Endothelial cell of umbilical vein (primary cell): ENCODE measurements around the gene DEUP1. TPM values are rescaled to one million over a fixed set of nuclear protein-coding genes. Genes with fewer than 3 reads are reported as not detected.

Experiments used
- BruUV-seq: library from RNA; stranded (reverse); fragments of 400-500 nt; replicated peaks from 2 replicates; lab custom pipeline; 2021; lab: Mats Ljungman, UMichigan
- CTCF ChIA-PET: fragments of 300-600, 350-600 bp; sonication (Branson Sonifier 250); formaldehyde crosslinking; loops from one replicate; lab custom pipeline; 2021; ENCODE audit warnings: antibody characterized with exemption, inconsistent platforms; lab: Charles Lee
- POLR2A ChIA-PET: fragments of 300-600, 350-600 bp; sonication (Branson Sonifier 250); formaldehyde crosslinking; loops from one replicate; lab custom pipeline; 2021; ENCODE audit warnings: antibody characterized with exemption, inconsistent platforms; lab: Charles Lee
- DNase-seq: peaks from one replicate; pipeline ENCODE4 v3.0.0-alpha.2; 2011; ENCODE audit warnings: low read depth, low spot score
- FAIRE-seq: peaks from 2 replicates; lab custom pipeline; 2011; peaks lifted over from hg19 to GRCh38; lab: Jason Lieb, UNC
- H2AFZ ChIP-seq: 2 replicates; pipeline ENCODE4 v1.6.0; 2012; ENCODE audit warnings: low read depth, low read length, control low read depth, inconsistent platforms
- H3K27ac ChIP-seq: 2 replicates; pipeline ENCODE4 v1.5.1; 2011; ENCODE audit warnings: low read depth, mild to moderate bottlenecking, control low read depth, low read length, moderate library complexity; ENCODE audit not compliant: insufficient read depth
- H3K27me3 ChIP-seq, 2 experiments: 2 replicates each; pipeline versions ENCODE4 v1.6.0 to v1.6.1; 2011; ENCODE audit warnings: low read length in 2 of 2, mixed read lengths in 1 of 2; ENCODE audit not compliant: control insufficient read depth in 2 of 2, insufficient read depth in 2 of 2
- H3K36me3 ChIP-seq, 2 experiments: 2 replicates in 1 of 2; 3 replicates in 1 of 2; pipeline ENCODE4 v1.5.1; 2011; ENCODE audit warnings: low read length in 2 of 2, mild to moderate bottlenecking in 1 of 2, moderate library complexity in 1 of 2; ENCODE audit not compliant: control insufficient read depth in 2 of 2, insufficient read depth in 2 of 2; ENCODE audit errors: extremely low read depth in 1 of 2
- H3K4me1 ChIP-seq: 3 replicates; pipeline ENCODE4 v1.5.1; 2011; ENCODE audit warnings: mild to moderate bottlenecking, low read length; ENCODE audit not compliant: control insufficient read depth, insufficient read depth; ENCODE audit errors: extremely low read depth
- H3K4me2 ChIP-seq: 2 replicates; pipeline ENCODE4 v1.6.1; 2011; ENCODE audit warnings: low read length, control low read depth, mixed read lengths; ENCODE audit not compliant: insufficient read depth
- H3K4me3 ChIP-seq, 3 experiments: fragments of 200-600 bp in 1 of 3; sonication (generic), shearing (Covaris generic) in 1 of 3; replicated peaks in 1 of 3; 2 replicates each; pipeline ENCODE4 v1.5.1; 2011 to 2016; ENCODE audit warnings: control low read depth in 3 of 3, low read length in 3 of 3, mild to moderate bottlenecking in 2 of 3, inconsistent platforms in 1 of 3, low read depth in 1 of 3, moderate library complexity in 1 of 3; ENCODE audit not compliant: insufficient read depth in 1 of 3
- H3K79me2 ChIP-seq: 2 replicates; pipeline ENCODE4 v1.6.0; 2012; ENCODE audit warnings: low read length, inconsistent platforms; ENCODE audit not compliant: control insufficient read depth, insufficient read depth
- H3K9ac ChIP-seq: replicated peaks from 2 replicates; pipeline ENCODE3; 2011; ENCODE audit warnings: low read length, control low read depth; ENCODE audit not compliant: insufficient read depth; ENCODE audit errors: extremely low read depth
- H3K9me1 ChIP-seq: replicated peaks from 3 replicates; pipeline ENCODE4 v1.6.0; 2011; ENCODE audit warnings: mild to moderate bottlenecking, low read length; ENCODE audit not compliant: control insufficient read depth, insufficient read depth; ENCODE audit errors: extremely low read depth
- H3K9me3 ChIP-seq: replicated peaks from 2 replicates; pipeline ENCODE4 v1.5.1; 2012; ENCODE audit warnings: low read length, inconsistent platforms; ENCODE audit not compliant: control insufficient read depth, insufficient read depth
- H4K20me1 ChIP-seq: replicated peaks from 2 replicates; pipeline ENCODE3; 2011; ENCODE audit warnings: mild to moderate bottlenecking, low read length; ENCODE audit not compliant: control insufficient read depth, insufficient read depth; ENCODE audit errors: extremely low read depth
- EZH2 ChIP-seq: IDR thresholded peaks from 2 replicates; pipeline ENCODE4 v1.6.1; 2012; ENCODE audit warnings: borderline replicate concordance, low read depth, mild to moderate bottlenecking, moderate library complexity, low read length, inconsistent platforms; ENCODE audit not compliant: severe bottlenecking
- FOS ChIP-seq: IDR thresholded peaks from 2 replicates; pipeline ENCODE4 v1.6.1; 2011; ENCODE audit warnings: mild to moderate bottlenecking, low read length, moderate library complexity, borderline replicate concordance; ENCODE audit not compliant: insufficient read depth
- JUN ChIP-seq: IDR thresholded peaks from 2 replicates; pipeline ENCODE4 v1.6.1; 2011; ENCODE audit warnings: borderline replicate concordance, low read depth; ENCODE audit not compliant: insufficient read length, insufficient read depth
- MYC ChIP-seq: IDR thresholded peaks from one replicate; pipeline ENCODE4 v1.6.1; 2011; ENCODE audit warnings: mild to moderate bottlenecking, low read depth, low read length
- POLR2A ChIP-seq: IDR thresholded peaks from 2 replicates; pipeline ENCODE4 v1.6.1; 2012; ENCODE audit warnings: low read depth, mild to moderate bottlenecking, control low read depth, low read length
- POLR2AphosphoS5 ChIP-seq: IDR thresholded peaks from 2 replicates; pipeline ENCODE4 v1.6.1; 2012; ENCODE audit warnings: low read depth, mild to moderate bottlenecking, control low read depth, low read length, moderate library complexity; ENCODE audit not compliant: insufficient read depth
- dilution Hi-C: fragments of 300-500 bp; cut with MboI; formaldehyde crosslinking; loops from one replicate; pipeline ENCODE4 v1.15.0; 2019; ENCODE audit warnings: low sequenced_read_pairs; ENCODE audit not compliant: extremely low pct_ligation_motif_present
- intact Hi-C: fragments of 100-400 bp; cut with micrococcal nuclease; formaldehyde crosslinking; loops from one replicate; pipeline ENCODE4 v1.10.0; 2022
- polyA plus RNA-seq, 4 experiments: library from polyadenylated mRNA; depleted of rRNA in 3 of 4; stranded (reverse) in 3 of 4; unstranded in 1 of 4; fragments of >200 nt; gene quantifications; 2 replicates each; pipeline versions ENCODE4 v1.2.1 to v1.2.3, GENCODE V29; 2011 to 2012; ENCODE audit warnings: missing spikeins in 1 of 4
- total RNA-seq: library from RNA; stranded (reverse); gene quantifications from 2 replicates; pipeline ENCODE4 v1.2.3, GENCODE V29; 2021
- TF ChIP-seq, protein P1 (sequence below), 2 donors: IDR thresholded peaks; 1 replicate in 1 of 2; 2 replicates in 1 of 2; pipeline ENCODE4 v1.5.1; 2011; ENCODE audit warnings: low read length in 2 of 2, mild to moderate bottlenecking in 2 of 2, moderate library complexity in 2 of 2, control low read depth in 1 of 2, inconsistent platforms in 1 of 2, low read depth in 1 of 2; ENCODE audit not compliant: insufficient read depth in 1 of 2; ENCODE audit errors: extremely low read depth in 1 of 2
- TF ChIP-seq, protein P2 (sequence below): IDR thresholded peaks from 2 replicates; pipeline ENCODE4 v1.6.1; 2011; ENCODE audit not compliant: insufficient read depth, insufficient read length

Gene DEUP1
- total and polyA plus RNA-seq, 2 donors (not counting 3 experiments of a cell fraction or from before 2014, with no cell fraction given) = not detected

DNA sequence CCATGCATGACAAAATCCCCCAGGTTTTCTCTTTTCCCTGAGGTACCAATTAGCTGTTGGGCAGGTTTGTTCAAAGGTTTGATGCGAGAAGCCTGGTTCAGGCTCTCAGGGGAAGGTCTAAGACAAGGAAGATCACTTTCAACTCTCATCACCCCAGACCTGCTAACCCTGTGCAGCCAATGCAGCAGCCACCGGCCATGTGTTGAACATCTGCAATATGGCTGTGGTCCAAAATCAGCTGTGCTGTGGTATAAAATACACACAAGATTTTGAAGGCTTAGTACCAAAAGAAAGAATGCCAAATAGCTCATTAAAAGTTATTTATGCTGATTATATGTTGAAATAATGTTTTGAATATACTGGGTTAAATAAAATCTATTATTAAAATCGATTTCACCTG is 154.2 kb downstream of the DEUP1 start:
- ChIA-PET CTCF (no interaction called here), POLR2A (no interaction called here)
- no peak overlapping the region for H3K27ac ChIP-seq
- no peaks in the 10 kb centered on the region for H4K20me1 ChIP-seq
- no peak overlapping the region for H3K4me3 ChIP-seq
- H3K4me1 ChIP-seq = no peaks in the 10 kb centered on the region
- intact Hi-C loops (no loop called here), dilution Hi-C loops (no loop called here)
- no peaks in the 10 kb centered on the region for H3K27me3 ChIP-seq
- FAIRE-seq (no peak), DNase-seq (no peak)
- H3K9ac ChIP-seq = no peak overlapping the region
- H3K4me2 ChIP-seq = no peak overlapping the region
- no peaks in the 10 kb centered on the region for H3K79me2 ChIP-seq
- BruUV-seq = no TSS peak
- no peaks in the 10 kb centered on the region for H3K9me3 ChIP-seq
- no peak for TF ChIP-seq FOS
- TF ChIP-seq POLR2A = no peak
- TF ChIP-seq, protein P1, sequence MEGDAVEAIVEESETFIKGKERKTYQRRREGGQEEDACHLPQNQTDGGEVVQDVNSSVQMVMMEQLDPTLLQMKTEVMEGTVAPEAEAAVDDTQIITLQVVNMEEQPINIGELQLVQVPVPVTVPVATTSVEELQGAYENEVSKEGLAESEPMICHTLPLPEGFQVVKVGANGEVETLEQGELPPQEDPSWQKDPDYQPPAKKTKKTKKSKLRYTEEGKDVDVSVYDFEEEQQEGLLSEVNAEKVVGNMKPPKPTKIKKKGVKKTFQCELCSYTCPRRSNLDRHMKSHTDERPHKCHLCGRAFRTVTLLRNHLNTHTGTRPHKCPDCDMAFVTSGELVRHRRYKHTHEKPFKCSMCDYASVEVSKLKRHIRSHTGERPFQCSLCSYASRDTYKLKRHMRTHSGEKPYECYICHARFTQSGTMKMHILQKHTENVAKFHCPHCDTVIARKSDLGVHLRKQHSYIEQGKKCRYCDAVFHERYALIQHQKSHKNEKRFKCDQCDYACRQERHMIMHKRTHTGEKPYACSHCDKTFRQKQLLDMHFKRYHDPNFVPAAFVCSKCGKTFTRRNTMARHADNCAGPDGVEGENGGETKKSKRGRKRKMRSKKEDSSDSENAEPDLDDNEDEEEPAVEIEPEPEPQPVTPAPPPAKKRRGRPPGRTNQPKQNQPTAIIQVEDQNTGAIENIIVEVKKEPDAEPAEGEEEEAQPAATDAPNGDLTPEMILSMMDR (IDR thresholded peaks at IDR 0.05; ENCODE audit: extremely low read depth in 1 of 2, insufficient read depth in 1 of 2, low read depth in 1 of 2, low read length in 2 of 2) = no peak
- TF ChIP-seq, protein P2, sequence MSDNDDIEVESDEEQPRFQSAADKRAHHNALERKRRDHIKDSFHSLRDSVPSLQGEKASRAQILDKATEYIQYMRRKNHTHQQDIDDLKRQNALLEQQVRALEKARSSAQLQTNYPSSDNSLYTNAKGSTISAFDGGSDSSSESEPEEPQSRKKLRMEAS = no peak
- TF ChIP-seq JUN = no peak
- no peak for TF ChIP-seq POLR2AphosphoS5
- TF ChIP-seq EZH2 = no peak
- no peak for TF ChIP-seq MYC
- H3K36me3 ChIP-seq = no peaks in the 10 kb centered on the region
- H3K9me1 ChIP-seq = no peaks in the 10 kb centered on the region
- H2AFZ ChIP-seq = no peak overlapping the region
